AG09319 (cell line): ENCODE data around the gene PLEKHG4B.

ENCODE experiments used
- DNase-seq: peaks from one replicate; pipeline ENCODE4 v3.0.0-alpha.2; 2010; ENCODE audit warnings: low read depth; ENCODE audit errors: extremely low read depth
- TF ChIP-seq, protein P1 (sequence below): IDR thresholded peaks from 2 replicates; pipeline ENCODE4 v1.5.1; 2011; ENCODE audit warnings: low read depth, mild to moderate bottlenecking, inconsistent platforms, low read length, moderate library complexity

Gene PLEKHG4B

DNA sequence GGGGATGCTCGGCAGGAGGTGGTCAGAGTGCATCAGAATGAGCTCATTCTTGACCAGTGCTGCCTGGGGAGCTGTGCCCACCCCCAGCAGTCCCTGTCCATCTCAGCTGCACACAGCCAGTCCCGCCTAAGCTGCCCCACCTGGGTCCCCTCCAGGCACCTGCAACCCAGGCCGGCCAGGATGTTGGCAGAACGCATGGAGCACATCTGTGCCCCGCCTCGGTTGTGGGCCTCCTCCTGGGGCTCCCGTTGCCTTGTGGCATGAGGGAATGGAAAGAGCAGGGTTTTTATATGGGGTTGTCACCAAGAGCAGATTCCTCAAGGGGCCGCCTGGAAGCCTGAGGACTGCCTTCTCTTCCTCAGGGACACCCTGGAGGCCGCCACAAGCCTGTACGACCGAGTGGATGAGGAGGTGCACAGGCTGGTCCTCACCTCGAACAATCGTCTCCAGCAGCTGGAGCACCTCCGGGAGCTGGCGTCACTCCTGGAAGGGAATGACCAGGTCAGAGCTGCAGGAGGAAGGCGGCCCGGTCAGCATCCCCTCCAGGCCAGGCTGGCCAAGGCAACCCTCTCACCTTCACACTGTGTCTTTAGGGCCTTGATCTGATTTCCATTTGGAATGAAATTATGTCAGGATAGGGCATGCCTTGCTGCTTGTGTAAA, 64.6 kb downstream of the PLEKHG4B start:
- no peak for DNase-seq
- TF ChIP-seq, protein P1, sequence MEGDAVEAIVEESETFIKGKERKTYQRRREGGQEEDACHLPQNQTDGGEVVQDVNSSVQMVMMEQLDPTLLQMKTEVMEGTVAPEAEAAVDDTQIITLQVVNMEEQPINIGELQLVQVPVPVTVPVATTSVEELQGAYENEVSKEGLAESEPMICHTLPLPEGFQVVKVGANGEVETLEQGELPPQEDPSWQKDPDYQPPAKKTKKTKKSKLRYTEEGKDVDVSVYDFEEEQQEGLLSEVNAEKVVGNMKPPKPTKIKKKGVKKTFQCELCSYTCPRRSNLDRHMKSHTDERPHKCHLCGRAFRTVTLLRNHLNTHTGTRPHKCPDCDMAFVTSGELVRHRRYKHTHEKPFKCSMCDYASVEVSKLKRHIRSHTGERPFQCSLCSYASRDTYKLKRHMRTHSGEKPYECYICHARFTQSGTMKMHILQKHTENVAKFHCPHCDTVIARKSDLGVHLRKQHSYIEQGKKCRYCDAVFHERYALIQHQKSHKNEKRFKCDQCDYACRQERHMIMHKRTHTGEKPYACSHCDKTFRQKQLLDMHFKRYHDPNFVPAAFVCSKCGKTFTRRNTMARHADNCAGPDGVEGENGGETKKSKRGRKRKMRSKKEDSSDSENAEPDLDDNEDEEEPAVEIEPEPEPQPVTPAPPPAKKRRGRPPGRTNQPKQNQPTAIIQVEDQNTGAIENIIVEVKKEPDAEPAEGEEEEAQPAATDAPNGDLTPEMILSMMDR, result no peak

DNA sequence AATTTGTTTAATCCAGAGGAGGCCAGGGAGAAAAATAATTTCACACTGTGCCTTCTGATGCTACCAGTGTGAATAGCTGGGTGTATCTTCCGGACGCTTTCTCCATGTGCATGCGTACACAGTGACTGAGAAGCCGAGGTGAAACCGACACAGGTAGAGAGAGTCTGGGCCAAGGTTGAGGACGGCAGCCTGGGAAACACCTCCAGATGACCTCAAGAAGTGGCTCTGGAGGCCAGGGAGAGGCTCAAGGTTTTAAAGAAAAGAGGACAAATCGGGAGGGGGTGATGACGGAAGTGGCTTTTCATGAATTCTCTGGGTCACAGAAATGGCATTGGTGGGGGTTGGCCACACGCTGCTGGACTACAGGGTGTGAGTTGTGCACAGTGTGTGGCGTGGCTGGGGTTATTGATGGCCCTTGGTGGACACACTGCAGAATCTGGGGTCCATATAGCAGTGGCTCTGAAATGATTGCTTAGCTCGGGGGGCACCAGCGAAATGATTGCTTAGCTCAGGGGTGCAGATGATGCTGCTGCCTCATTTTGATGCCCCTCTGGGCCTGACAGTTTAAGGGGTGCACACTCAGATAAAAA, 65.3 kb downstream of the PLEKHG4B start:
- DNase-seq, result no peak
- TF ChIP-seq, protein P1, result no peak

DNA sequence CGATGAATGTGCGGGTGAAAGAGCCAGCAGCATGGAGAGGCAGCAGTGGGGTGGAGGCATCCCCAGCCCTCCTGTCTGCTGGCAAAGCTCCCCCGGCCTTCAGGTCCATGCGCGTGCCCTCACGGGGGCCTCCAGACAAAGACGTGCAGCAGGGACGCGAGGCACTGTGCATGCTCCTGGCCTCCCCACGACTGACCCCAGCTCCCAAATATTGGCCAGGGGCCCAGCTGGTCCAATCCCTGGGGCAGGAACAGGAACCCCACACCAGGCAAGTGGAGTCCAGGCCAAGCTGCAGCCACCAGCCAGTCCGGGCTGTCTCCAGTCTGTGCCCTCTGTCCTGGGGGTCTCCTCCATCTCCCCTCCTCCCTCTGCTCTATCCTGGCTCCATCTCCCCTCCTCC, 65.8 kb downstream of the PLEKHG4B start:
- no peak for DNase-seq
- TF ChIP-seq, protein P1, result no peak

DNA sequence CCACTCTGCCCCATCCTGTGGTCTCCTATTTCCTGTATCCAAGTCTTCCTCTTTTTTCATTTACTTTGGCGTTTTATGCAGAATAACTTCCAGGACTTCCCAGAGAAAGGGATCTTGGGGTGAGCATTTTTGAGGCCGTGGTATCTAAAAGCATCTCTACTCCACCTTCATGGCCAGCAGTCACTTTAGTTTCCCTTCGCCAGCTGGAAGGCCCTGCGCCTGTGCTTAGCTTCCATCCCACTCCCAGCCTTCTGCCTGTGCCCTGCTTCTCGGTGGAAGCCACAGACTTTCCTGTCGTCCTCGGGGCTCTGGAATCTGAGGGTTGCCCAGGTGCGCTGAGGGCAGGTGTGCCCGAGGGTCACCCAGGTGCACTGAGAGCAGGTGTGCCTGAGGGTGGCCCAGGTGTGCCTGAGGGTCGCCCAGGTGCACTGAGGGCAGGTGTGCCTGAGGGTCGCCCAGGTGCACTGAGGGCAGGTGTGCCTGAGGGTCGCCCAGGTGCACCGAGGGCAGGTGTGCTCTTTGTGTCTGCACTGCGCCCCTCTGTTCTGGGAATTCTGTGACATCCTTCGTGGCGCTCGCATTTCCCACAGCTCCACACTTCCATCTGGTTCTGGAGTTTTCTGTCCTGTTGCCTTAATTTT, 67.0 kb downstream of the PLEKHG4B start:
- TF ChIP-seq, protein P1, result no peak
- no peak for DNase-seq

DNA sequence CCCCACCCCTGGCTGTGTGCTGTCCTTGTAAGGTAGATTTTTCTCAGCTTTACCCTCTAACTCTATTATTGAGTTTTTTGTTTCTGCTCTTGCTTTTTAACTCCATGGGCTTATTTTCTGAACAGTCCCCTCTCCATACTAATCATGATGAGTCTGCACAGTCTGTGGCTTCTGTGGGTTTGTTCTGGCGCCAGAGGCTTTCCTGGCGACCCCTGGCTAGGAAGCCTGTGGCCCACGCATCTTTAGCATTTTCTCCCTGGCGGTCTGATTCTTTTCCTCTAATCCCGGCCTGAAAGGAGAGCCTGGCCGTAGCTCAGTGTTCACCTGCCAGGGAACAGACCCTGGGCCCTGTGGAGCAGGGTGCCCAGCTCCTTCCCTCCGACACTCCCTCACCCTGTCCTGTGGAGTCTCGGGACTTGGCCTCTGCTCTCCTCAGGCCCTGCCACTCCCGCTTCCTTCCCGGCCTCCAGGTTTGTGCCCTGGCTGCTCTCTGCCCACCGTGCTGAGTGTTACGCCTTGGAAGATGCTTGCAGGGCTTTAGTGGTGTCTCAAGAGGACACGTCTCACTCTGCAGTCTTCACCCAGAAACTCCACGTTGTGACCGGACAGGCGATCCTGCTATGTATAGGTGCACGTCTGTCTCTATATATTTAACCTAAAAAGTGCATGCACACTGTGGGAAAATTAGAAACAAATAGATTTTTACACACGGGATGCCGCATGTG, 67.6 kb downstream of the PLEKHG4B start:
- no peak for DNase-seq
- TF ChIP-seq, protein P1, result no peak

DNA sequence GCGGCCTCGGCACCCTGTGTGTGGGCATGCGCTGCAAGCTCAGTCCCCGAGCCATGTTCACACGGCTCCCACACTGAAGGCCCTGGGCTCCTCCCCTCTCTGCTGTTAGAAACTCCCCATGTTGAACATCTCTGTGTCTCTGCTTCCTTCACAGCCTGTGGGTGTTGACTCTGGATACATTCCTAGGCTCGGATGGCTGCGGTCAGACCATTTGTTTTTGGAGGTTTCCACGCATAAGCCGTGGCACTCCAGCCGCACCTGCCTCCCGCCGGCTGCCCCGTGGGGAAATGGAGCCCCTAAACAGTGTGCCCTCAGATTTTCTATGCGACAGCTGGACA, 68.2 kb downstream of the PLEKHG4B start:
- TF ChIP-seq, protein P1, result no peak
- no peak for DNase-seq
